Colonic mucosa (tissue), 4 donors: Measurements from ENCODE around the gene SCAMP2. TPM values are rescaled to one million over a fixed set of nuclear protein-coding genes. Genes with fewer than 3 reads are reported as not detected.

ENCODE experiments used
- DNase-seq: peaks from one replicate; pipeline ENCODE4 v3.0.0-alpha.2; 2020
- H3K27ac ChIP-seq: fragments of 200-600 bp; one replicate; pipeline ENCODE4 v1.8.0; 2021
- H3K27me3 ChIP-seq: fragments of 200-600 bp; one replicate; pipeline ENCODE4 v1.8.0; 2021
- H3K36me3 ChIP-seq: fragments of 200-600 bp; one replicate; pipeline ENCODE4 v1.8.0; 2021
- H3K4me1 ChIP-seq: fragments of 200-600 bp; one replicate; pipeline ENCODE4 v1.8.0; 2021; ENCODE audit warnings: mild to moderate bottlenecking
- H3K4me3 ChIP-seq: fragments of 200-600 bp; one replicate; pipeline ENCODE4 v1.8.0; 2021
- H3K9ac ChIP-seq, 2 donors: one replicate each; pipeline ENCODE4 v1.7.0; 2013; ENCODE audit warnings: control low read depth in 2 of 2, low read depth in 2 of 2, low read length in 2 of 2
- H3K9me3 ChIP-seq: fragments of 200-600 bp; one replicate; pipeline ENCODE4 v1.8.0; 2021
- intact Hi-C: fragments of 100-400 bp; cut with DNase I; formaldehyde crosslinking; loops from one replicate; pipeline ENCODE4 v1.14.1; 2022
- total RNA-seq, 2 donors: library from RNA; stranded (reverse); fragmentation: NEBNext Ultra II Directional in 1 of 2; extraction: Animal tissue kit (Norgen Biotek cat#: 25700) in 1 of 2; gene quantifications; one replicate each; pipeline ENCODE4 v1.2.1, GENCODE V29; 2021
- TF ChIP-seq, protein P1 (sequence below): fragments of 200-600 bp; IDR thresholded peaks from one replicate; pipeline ENCODE4 v1.8.0; 2022; ENCODE audit warnings: antibody characterized with exemption, mild to moderate bottlenecking
- donor health status: healthy.
- donor health status: DM: no; HTN: no; CAD: no.
- donor health status: DM: no; HTN: no; CAD: no.

The SCAMP2 gene
- total RNA-seq, 2 donors from 2014 or later: 152 to 204 TPM

DNA sequence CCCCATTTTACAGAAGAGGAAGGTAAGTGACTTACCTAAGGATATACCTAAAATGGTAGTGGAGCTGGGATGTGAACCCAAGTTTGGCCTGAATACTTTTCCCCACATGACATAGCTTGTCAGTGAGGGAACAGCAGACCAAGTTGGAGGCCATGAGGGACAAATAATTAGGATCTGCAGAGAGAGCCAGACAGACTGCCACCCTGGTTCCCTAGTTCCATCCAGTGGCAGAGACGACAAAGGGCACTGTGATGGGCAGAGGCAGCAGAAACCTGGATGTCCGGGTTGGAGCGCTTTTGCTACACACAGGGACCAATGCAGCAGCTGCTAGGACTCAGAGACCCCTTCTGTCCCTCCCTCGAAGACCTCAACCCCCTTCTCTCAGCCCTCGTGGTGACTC, 45.6 kb downstream of the SCAMP2 start:
- no peaks in the 10 kb centered on the region for H3K9me3 ChIP-seq
- peaks cover 9% of the 10 kb centered on the region for H3K27me3 ChIP-seq
- intact Hi-C loops: no loop called here
- H3K4me3 ChIP-seq: no peak overlapping the region
- TF ChIP-seq, protein P1, sequence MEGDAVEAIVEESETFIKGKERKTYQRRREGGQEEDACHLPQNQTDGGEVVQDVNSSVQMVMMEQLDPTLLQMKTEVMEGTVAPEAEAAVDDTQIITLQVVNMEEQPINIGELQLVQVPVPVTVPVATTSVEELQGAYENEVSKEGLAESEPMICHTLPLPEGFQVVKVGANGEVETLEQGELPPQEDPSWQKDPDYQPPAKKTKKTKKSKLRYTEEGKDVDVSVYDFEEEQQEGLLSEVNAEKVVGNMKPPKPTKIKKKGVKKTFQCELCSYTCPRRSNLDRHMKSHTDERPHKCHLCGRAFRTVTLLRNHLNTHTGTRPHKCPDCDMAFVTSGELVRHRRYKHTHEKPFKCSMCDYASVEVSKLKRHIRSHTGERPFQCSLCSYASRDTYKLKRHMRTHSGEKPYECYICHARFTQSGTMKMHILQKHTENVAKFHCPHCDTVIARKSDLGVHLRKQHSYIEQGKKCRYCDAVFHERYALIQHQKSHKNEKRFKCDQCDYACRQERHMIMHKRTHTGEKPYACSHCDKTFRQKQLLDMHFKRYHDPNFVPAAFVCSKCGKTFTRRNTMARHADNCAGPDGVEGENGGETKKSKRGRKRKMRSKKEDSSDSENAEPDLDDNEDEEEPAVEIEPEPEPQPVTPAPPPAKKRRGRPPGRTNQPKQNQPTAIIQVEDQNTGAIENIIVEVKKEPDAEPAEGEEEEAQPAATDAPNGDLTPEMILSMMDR: no peak
- H3K27ac ChIP-seq: no peak overlapping the region
- no peaks in the 10 kb centered on the region for H3K36me3 ChIP-seq
- H3K9ac ChIP-seq: no peak overlapping the region
- no peaks in the 10 kb centered on the region for H3K4me1 ChIP-seq
- DNase-seq: no peak

DNA sequence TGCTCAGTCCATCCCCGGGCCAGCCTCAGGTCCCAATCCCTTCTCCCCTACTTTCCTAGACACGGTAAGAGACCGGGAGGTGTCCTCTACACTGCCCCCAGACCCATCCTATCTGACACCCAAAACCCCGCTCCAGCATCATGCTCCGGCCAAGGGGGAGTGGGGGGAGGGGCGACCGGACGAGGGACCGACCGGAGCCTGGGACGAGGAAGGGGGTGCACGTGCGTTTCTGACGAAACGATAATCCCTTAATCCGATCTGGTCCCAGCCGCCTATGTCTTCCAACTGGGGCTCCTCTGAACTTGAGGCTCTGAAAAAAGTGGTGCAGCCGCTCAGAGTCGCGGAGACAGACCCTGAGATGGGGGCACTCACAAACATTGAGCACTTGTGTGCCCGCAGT, 46.2 kb downstream of the SCAMP2 start:
- Histone ChIP-seq H3K27me3 (peaks cover 9% of the 10 kb centered on the region), H3K27ac (no peak overlapping the region), H3K9me3 (no peaks in the 10 kb centered on the region), H3K4me1 (no peaks in the 10 kb centered on the region), H3K4me3 (no peak overlapping the region), H3K36me3 (no peaks in the 10 kb centered on the region), H3K9ac (no peak overlapping the region)
- TF ChIP-seq, protein P1: no peak
- intact Hi-C loops: no loop called here
- DNase-seq: no peak

- H3K9me3 ChIP-seq: no peaks in the 10 kb centered on the region
- H3K27ac ChIP-seq: no peak within 1 kb of the TSS
- DNase-seq: no peak
- no peak within 1 kb of the TSS for H3K9ac ChIP-seq
- H3K4me3 ChIP-seq: no peak within 1 kb of the TSS
- H3K36me3 ChIP-seq: no peaks in the 10 kb centered on the region
- peaks cover 9% of the 10 kb centered on the region for H3K27me3 ChIP-seq
- no peaks in the 10 kb centered on the region for H3K4me1 ChIP-seq
- TF ChIP-seq, protein P1: no peak
- intact Hi-C loops: no loop called here
Observed at GRCh38 chr15:74826364-74826819, 46.8 kb downstream of the SCAMP2 start, which contains the start of gene CPLX3. Gene CPLX3, plus strand, starts transcription at chr15:74826627. Its CDS starts 77 bp downstream, at chr15:74826704.

GRCh38 chr15:74825866-74826265, 47.3 kb downstream of the SCAMP2 start:
- H3K4me3 ChIP-seq: no peak overlapping the region
- intact Hi-C loops: no loop called here
- H3K9ac ChIP-seq: no peak overlapping the region
- H3K36me3 ChIP-seq: no peaks in the 10 kb centered on the region
- no peak for DNase-seq
- no peaks in the 10 kb centered on the region for H3K4me1 ChIP-seq
- TF ChIP-seq, protein P1: no peak
- H3K9me3 ChIP-seq: no peaks in the 10 kb centered on the region
- peaks cover 9% of the 10 kb centered on the region for H3K27me3 ChIP-seq
- H3K27ac ChIP-seq: no peak overlapping the region

DNA sequence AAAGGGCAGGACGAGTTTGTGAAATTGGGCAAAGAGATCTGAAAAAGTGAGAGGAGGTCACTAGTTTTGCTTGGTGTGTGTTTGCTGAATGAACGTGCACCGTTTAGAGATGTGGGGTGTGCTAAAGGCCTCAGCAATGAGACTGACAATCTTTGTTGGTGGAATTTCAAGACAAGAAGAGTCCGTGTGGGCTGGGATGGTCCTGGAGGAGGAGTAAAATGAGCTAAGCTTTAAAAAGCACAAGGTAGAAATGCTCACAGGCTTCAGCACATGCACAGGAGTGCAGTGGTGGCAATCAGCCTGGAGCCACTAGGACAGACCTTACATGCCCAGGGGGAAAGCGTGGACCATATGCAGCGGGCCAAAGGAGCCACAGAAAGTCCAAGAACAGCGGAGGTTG, 48.2 kb downstream of the SCAMP2 start:
- no peaks in the 10 kb centered on the region for H3K9me3 ChIP-seq
- H3K4me3 ChIP-seq: no peak overlapping the region
- no peaks in the 10 kb centered on the region for H3K4me1 ChIP-seq
- TF ChIP-seq, protein P1: no peak
- DNase-seq: no peak
- H3K27ac ChIP-seq: no peak overlapping the region
- no peak overlapping the region for H3K9ac ChIP-seq
- H3K36me3 ChIP-seq: no peaks in the 10 kb centered on the region
- intact Hi-C loops: no loop called here
- H3K27me3 ChIP-seq: peaks cover 9% of the 10 kb centered on the region
